CD4-positive, alpha-beta T cell (primary cell): ENCODE measurements around the gene NEO1. TPM values are rescaled to one million over a fixed set of nuclear protein-coding genes. Genes with fewer than 3 reads are reported as not detected.

Experiments
- ATAC-seq: fragments of 200-7000 bp; cut with Tn5 transposase; one replicate; pipeline ENCODE4 v1.10.0; 2022; ENCODE audit warnings: mild to moderate bottlenecking; ENCODE audit not compliant: poor library complexity
- CTCF ChIA-PET: fragments of 350-600 bp; sonication (Branson Sonifier 250); formaldehyde crosslinking; loops from one replicate; lab custom pipeline; 2021; ENCODE audit warnings: antibody characterized with exemption, inconsistent platforms; lab: Charles Lee
- POLR2A ChIA-PET: fragments of 350-600 bp; sonication (Branson Sonifier 250); formaldehyde crosslinking; loops from one replicate; lab custom pipeline; 2021; ENCODE audit warnings: antibody characterized with exemption, inconsistent platforms; lab: Charles Lee
- DNase-seq, 14 experiments: peaks; one replicate each; pipeline ENCODE4 v3.0.0-alpha.2; 2013 to 2020; ENCODE audit warnings: mixed read lengths in 2 of 14
- H3K27ac ChIP-seq, 2 donors: one replicate each; pipeline versions ENCODE4 v1.5.1 to v1.7.0; 2013; ENCODE audit warnings: low read length in 2 of 2, low read depth in 1 of 2, mild to moderate bottlenecking in 1 of 2
- H3K27me3 ChIP-seq, 2 experiments: 1 replicate in 1 of 2; 2 replicates in 1 of 2; pipeline versions ENCODE4 v1.6.1 to v1.7.0; 2013; ENCODE audit warnings: low read length in 2 of 2, control low read depth in 1 of 2, mild to moderate bottlenecking in 1 of 2, moderate library complexity in 1 of 2; ENCODE audit not compliant: insufficient read depth in 2 of 2, control insufficient read depth in 1 of 2
- H3K36me3 ChIP-seq: one replicate; pipeline ENCODE4 v1.6.1; 2013; ENCODE audit warnings: low read length, control low read depth; ENCODE audit not compliant: insufficient read depth
- H3K4me1 ChIP-seq: one replicate; pipeline ENCODE4 v1.6.1; 2013; ENCODE audit warnings: low read length, control low read depth; ENCODE audit not compliant: insufficient read depth
- H3K4me3 ChIP-seq: one replicate; pipeline ENCODE4 v1.5.1; 2013; ENCODE audit warnings: mild to moderate bottlenecking, low read length, moderate library complexity
- H3K9me3 ChIP-seq, 2 experiments: 1 replicate in 1 of 2; 2 replicates in 1 of 2; pipeline versions ENCODE4 v1.6.1 to v1.7.0; 2013; ENCODE audit warnings: low read length in 2 of 2, mild to moderate bottlenecking in 2 of 2, control low read depth in 1 of 2, moderate library complexity in 1 of 2; ENCODE audit not compliant: control insufficient read depth in 1 of 2, insufficient read depth in 1 of 2
- H3K27ac Mint-ChIP-seq: one replicate; pipeline ENCODE4 v1.8.0; 2020; ENCODE audit warnings: mixed read lengths
- H3K27me3 Mint-ChIP-seq: one replicate; pipeline ENCODE4 v1.8.0; 2021; ENCODE audit warnings: mixed read lengths
- H3K36me3 Mint-ChIP-seq: one replicate; pipeline ENCODE4 v1.8.0; 2021; ENCODE audit warnings: low read depth, mixed read lengths
- H3K4me1 Mint-ChIP-seq: one replicate; pipeline ENCODE4 v1.8.0; 2021; ENCODE audit warnings: low read depth, mixed read lengths
- H3K4me3 Mint-ChIP-seq: one replicate; pipeline ENCODE4 v1.8.0; 2020; ENCODE audit warnings: mild to moderate bottlenecking, mixed read lengths
- H3K9me3 Mint-ChIP-seq: one replicate; pipeline ENCODE4 v1.8.0; 2020; ENCODE audit warnings: mixed read lengths
- intact Hi-C, 2 experiments: fragments of 100-400 bp; cut with DNase I in 1 of 2; cut with micrococcal nuclease in 1 of 2; formaldehyde crosslinking; loops; one replicate each; pipeline versions ENCODE4 v1.15.1 to v1.9.0; 2023 to 2025; cut with DNase I, micrococcal nuclease
- total RNA-seq, 174 experiments: library from RNA in 2 of 174; stranded (reverse) in 2 of 174; gene quantifications; one replicate each; pipeline ENCODE4 v1.2.3 and lab custom pipeline; 2021 to 2026
- TF ChIP-seq, protein P1 (sequence below): fragments of 200-600 bp; IDR thresholded peaks from one replicate; pipeline ENCODE4 v1.8.0; 2022; ENCODE audit warnings: antibody characterized with exemption, mild to moderate bottlenecking

The NEO1 gene
- total RNA-seq, 2 experiments from 2014 or later = 6.0 to 8.0 TPM

DNA sequence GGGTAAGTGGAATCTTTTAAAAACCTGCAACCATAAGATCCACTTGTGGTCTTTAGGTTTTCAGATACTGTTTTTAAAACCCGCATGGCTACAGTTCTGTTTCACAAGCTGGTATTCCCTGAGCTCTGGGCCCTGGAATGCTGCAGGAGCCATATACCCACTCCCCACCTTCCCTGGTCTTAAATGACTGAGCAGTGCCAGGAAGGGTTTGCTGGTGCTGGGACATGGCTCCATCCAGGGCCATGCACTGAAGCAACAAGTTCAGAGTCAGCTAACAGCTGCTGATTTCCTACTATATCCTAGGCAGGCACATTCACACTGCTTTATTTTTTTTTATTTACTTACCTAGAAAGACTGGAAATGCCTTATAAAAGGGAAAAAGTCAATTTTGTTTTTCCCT, 239.2 kb downstream of the NEO1 start:
- H3K4me1 Mint-ChIP-seq = no peaks in the 10 kb centered on the region
- H3K27me3 Mint-ChIP-seq = no peaks in the 10 kb centered on the region
- ChIA-PET POLR2A (no interaction called here), CTCF (no interaction called here)
- DNase-seq = no peak
- Histone ChIP-seq H3K4me3 (no peak overlapping the region), H3K9me3 (no peaks in the 10 kb centered on the region), H3K36me3 (no peaks in the 10 kb centered on the region), H3K27ac (no peak overlapping the region), H3K27me3 (no peaks in the 10 kb centered on the region), H3K4me1 (no peaks in the 10 kb centered on the region)
- intact Hi-C loops = no loop called here
- no peak overlapping the region for H3K4me3 Mint-ChIP-seq
- ATAC-seq = no peak
- no peak overlapping the region for H3K27ac Mint-ChIP-seq
- no peaks in the 10 kb centered on the region for H3K9me3 Mint-ChIP-seq
- peaks cover 37% of the 10 kb centered on the region for H3K36me3 Mint-ChIP-seq
- TF ChIP-seq, protein P1, sequence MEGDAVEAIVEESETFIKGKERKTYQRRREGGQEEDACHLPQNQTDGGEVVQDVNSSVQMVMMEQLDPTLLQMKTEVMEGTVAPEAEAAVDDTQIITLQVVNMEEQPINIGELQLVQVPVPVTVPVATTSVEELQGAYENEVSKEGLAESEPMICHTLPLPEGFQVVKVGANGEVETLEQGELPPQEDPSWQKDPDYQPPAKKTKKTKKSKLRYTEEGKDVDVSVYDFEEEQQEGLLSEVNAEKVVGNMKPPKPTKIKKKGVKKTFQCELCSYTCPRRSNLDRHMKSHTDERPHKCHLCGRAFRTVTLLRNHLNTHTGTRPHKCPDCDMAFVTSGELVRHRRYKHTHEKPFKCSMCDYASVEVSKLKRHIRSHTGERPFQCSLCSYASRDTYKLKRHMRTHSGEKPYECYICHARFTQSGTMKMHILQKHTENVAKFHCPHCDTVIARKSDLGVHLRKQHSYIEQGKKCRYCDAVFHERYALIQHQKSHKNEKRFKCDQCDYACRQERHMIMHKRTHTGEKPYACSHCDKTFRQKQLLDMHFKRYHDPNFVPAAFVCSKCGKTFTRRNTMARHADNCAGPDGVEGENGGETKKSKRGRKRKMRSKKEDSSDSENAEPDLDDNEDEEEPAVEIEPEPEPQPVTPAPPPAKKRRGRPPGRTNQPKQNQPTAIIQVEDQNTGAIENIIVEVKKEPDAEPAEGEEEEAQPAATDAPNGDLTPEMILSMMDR = no peak

DNA sequence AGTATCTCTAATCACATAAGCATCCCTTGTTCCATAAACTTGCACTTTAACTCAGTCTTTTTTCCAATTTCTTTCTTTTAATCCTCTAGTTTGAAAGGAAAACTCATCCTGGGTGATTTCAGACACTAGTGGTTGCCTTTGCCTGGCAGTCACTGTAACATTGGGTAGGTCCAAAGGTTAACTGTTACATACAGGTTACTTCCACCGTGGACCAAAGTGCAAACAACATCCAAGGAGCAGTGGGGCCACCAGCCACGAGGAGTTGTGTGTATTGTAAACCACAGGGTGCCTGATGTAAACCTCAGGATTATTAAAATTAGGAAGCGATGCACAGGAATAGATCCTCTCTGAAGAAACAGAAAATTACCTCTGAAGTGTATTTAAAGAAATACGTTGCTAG, 241.5 kb downstream of the NEO1 start:
- Mint-ChIP-seq H3K27ac (no peak overlapping the region), H3K4me3 (no peak overlapping the region), H3K27me3 (no peaks in the 10 kb centered on the region), H3K9me3 (no peaks in the 10 kb centered on the region), H3K36me3 (peaks cover 20% of the 10 kb centered on the region), H3K4me1 (no peaks in the 10 kb centered on the region)
- ChIA-PET POLR2A (no interaction called here), CTCF (no interaction called here)
- Histone ChIP-seq H3K27ac (no peak overlapping the region), H3K36me3 (no peaks in the 10 kb centered on the region), H3K4me3 (no peak overlapping the region), H3K4me1 (no peaks in the 10 kb centered on the region), H3K9me3 (no peaks in the 10 kb centered on the region), H3K27me3 (no peaks in the 10 kb centered on the region)
- TF ChIP-seq, protein P1 = no peak
- DNase-seq (no peak), ATAC-seq (no peak)
- intact Hi-C loops = no loop called here

DNA sequence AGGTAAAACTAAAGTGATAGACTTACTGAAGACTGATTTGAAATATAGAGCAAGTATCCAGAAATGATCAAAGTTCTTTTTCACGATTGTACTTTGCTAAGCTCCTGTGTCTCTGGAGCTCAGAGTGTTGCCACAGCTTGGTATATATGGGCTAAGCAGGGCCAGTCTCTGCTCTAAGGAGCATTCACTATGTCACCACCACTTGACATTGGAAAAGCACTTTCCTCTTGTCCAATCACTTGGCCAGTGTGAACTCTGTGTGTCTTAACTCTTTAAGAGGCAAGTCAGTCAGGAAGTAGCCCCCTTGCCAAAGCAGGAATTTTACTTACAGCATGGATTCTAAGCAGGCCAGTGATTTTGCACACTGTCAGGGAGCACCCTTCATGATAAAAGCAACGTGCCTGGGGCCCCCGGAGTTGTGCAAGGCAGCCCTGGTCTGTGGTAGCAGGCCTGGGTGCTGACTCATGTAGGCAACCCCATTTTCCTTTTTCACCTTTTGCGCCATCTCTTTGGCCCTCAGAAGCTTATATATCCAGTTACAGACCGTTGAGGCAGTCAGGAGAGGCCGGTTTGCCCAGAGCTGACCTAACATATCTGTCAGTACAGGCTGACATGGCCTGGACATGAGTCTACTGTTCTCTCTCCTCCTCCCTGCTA, 243.5 kb downstream of the NEO1 start:
- no peak for ATAC-seq
- Mint-ChIP-seq H3K27ac (no peak overlapping the region), H3K36me3 (peaks cover 21% of the 10 kb centered on the region), H3K4me3 (no peak overlapping the region), H3K27me3 (no peaks in the 10 kb centered on the region), H3K4me1 (no peaks in the 10 kb centered on the region), H3K9me3 (no peaks in the 10 kb centered on the region)
- ChIA-PET POLR2A (no interaction called here), CTCF (no interaction called here)
- no peak overlapping the region for H3K4me3 ChIP-seq
- no peaks in the 10 kb centered on the region for H3K36me3 ChIP-seq
- no peaks in the 10 kb centered on the region for H3K27me3 ChIP-seq
- H3K27ac ChIP-seq = no peak overlapping the region
- no peaks in the 10 kb centered on the region for H3K9me3 ChIP-seq
- DNase-seq = peak in 2 of 14 experiments; percentile 26 to 42
- no peaks in the 10 kb centered on the region for H3K4me1 ChIP-seq
- TF ChIP-seq, protein P1 = no peak
- intact Hi-C loops = no loop called here
